Gastroesophageal sphincter (tissue), 3 donors: ENCODE results near the gene TRIM56.

Experiments
- CTCF ChIP-seq, 4 experiments: fragments of 200-600 bp in 2 of 4; fragments of 450-650 bp in 2 of 4; sonication (generic) in 1 of 4; IDR thresholded peaks; one replicate each; pipeline ENCODE4 v1.5.1; 2017 to 2019; ENCODE audit warnings: antibody characterized with exemption in 4 of 4, mild to moderate bottlenecking in 2 of 4, moderate library complexity in 2 of 4
- EP300 ChIP-seq: sonication (generic); formaldehyde crosslinking; IDR thresholded peaks from one replicate; pipeline ENCODE4 v1.6.1; 2017; ENCODE audit warnings: antibody characterized with exemption, mild to moderate bottlenecking
- POLR2A ChIP-seq, 2 donors: fragments of 450-650 bp; IDR thresholded peaks; one replicate each; pipeline ENCODE4 v1.6.1; 2017; ENCODE audit warnings: antibody characterized with exemption in 2 of 2, mild to moderate bottlenecking in 2 of 2, moderate library complexity in 1 of 2
- POLR2AphosphoS5 ChIP-seq: sonication (generic); formaldehyde crosslinking; IDR thresholded peaks from one replicate; pipeline ENCODE4 v1.6.1; 2017; ENCODE audit warnings: antibody characterized with exemption

- TF ChIP-seq CTCF (IDR thresholded peaks at IDR 0.05) (no peak), POLR2A (IDR thresholded peaks at IDR 0.05) (no peak), POLR2AphosphoS5 (no peak), EP300 (no peak)
These were observed 12.3 kb downstream of the TRIM56 start for GRCh38 chr7:101097561-101097960.
